ENCODE results near the gene ZFTA.

GRCh38 chr11:63804259-63804658 lies 35.7 kb upstream of the ZFTA start:
- TF ChIP-seq, protein P1, sequence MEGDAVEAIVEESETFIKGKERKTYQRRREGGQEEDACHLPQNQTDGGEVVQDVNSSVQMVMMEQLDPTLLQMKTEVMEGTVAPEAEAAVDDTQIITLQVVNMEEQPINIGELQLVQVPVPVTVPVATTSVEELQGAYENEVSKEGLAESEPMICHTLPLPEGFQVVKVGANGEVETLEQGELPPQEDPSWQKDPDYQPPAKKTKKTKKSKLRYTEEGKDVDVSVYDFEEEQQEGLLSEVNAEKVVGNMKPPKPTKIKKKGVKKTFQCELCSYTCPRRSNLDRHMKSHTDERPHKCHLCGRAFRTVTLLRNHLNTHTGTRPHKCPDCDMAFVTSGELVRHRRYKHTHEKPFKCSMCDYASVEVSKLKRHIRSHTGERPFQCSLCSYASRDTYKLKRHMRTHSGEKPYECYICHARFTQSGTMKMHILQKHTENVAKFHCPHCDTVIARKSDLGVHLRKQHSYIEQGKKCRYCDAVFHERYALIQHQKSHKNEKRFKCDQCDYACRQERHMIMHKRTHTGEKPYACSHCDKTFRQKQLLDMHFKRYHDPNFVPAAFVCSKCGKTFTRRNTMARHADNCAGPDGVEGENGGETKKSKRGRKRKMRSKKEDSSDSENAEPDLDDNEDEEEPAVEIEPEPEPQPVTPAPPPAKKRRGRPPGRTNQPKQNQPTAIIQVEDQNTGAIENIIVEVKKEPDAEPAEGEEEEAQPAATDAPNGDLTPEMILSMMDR (IDR thresholded peaks at IDR 0.05), result no peak
- TF ChIP-seq POLR2AphosphoS5 (IDR thresholded peaks at IDR 0.05) (no peak), EP300 (IDR thresholded peaks at IDR 0.05) (no peak), POLR2A (IDR thresholded peaks at IDR 0.05; ENCODE audit: low read depth) (no peak)

Measured in esophagus muscularis mucosa (tissue), 4 donors.